K562 (cell line): ENCODE measurements around the gene CDC42BPB. TPM values are rescaled to one million over a fixed set of nuclear protein-coding genes. Genes with fewer than 3 reads are reported as not detected.

Experiments
- ATAC-seq: fragments of 200-7000 bp; cut with Tn5 transposase; 3 replicates; pipeline ENCODE4 v1.9.1; 2020; ENCODE audit warnings: moderate library complexity
- BruUV-seq: library from RNA; stranded (reverse); fragments of 400-500 nt; replicated peaks from 2 replicates; lab custom pipeline; 2021; lab: Mats Ljungman, UMichigan
- CTCF ChIA-PET: fragments of 300-600 bp; formaldehyde crosslinking; extraction: SDS; loops from one replicate; lab custom pipeline; 2021; ENCODE audit warnings: low intra/inter-chr PET ratio; lab: Yijun Ruan, JAX
- POLR2A ChIA-PET: fragments of 300-600, 350-650 bp; sonication (Branson Sonifier 250); formaldehyde crosslinking; extraction: SDS; loops from one replicate; lab custom pipeline; 2021; ENCODE audit warnings: antibody characterized with exemption, inconsistent platforms; lab: Yijun Ruan, JAX
- DNase-seq, 4 experiments: peaks; one replicate each; pipeline versions ENCODE4 v3.0.0 to v3.0.0-alpha.2; 2011 to 2018; ENCODE audit warnings: low spot score in 3 of 4, mixed read lengths in 3 of 4; ENCODE audit errors: extremely low read depth in 1 of 4
- FAIRE-seq: peaks from 2 replicates; lab custom pipeline; 2011; peaks lifted over from hg19 to GRCh38; lab: Jason Lieb, UNC
- H2AFZ ChIP-seq: 2 replicates; pipeline ENCODE4 v1.6.0; 2011; ENCODE audit warnings: low read depth, low read length, control low read depth, inconsistent platforms
- H3K27ac ChIP-seq: fragments of 200-600 bp; 3 replicates; pipeline ENCODE4 v1.8.0; 2011; ENCODE audit warnings: low read depth, mild to moderate bottlenecking, control low read depth, inconsistent platforms, low read length, moderate library complexity, mixed read lengths; ENCODE audit errors: extremely low read depth
- H3K27me3 ChIP-seq, 2 experiments: fragments of 300-600 bp in 1 of 2; 2 replicates in 1 of 2; 3 replicates in 1 of 2; pipeline versions ENCODE4 v1.6.0 to v1.8.0; 2011; ENCODE audit warnings: inconsistent platforms in 2 of 2, low read length in 2 of 2, mild to moderate bottlenecking in 1 of 2, mixed read lengths in 1 of 2, moderate library complexity in 1 of 2; ENCODE audit not compliant: control insufficient read depth in 2 of 2, insufficient read depth in 2 of 2
- H3K36me3 ChIP-seq: fragments of 300-600 bp; 3 replicates; pipeline ENCODE4 v1.8.0; 2011; ENCODE audit warnings: mild to moderate bottlenecking, low read length, inconsistent platforms; ENCODE audit not compliant: control insufficient read depth, insufficient read depth
- H3K4me1 ChIP-seq, 2 experiments: fragments of 200-600 bp in 1 of 2; replicated peaks in 1 of 2; 2 replicates in 1 of 2; 3 replicates in 1 of 2; pipeline versions ENCODE4 v1.5.1 to v1.8.0; 2011; ENCODE audit warnings: inconsistent platforms in 2 of 2, low read length in 2 of 2, mild to moderate bottlenecking in 1 of 2, mixed read lengths in 1 of 2, moderate library complexity in 1 of 2; ENCODE audit not compliant: control insufficient read depth in 2 of 2, insufficient read depth in 2 of 2
- H3K4me2 ChIP-seq: 2 replicates; pipeline ENCODE4 v1.6.1; 2011; ENCODE audit warnings: low read length, control low read depth, inconsistent platforms, mixed read lengths; ENCODE audit not compliant: insufficient read depth
- H3K4me3 ChIP-seq: fragments of 200-600 bp; sonication (generic), shearing (Covaris generic); 2 replicates; pipeline ENCODE4 v1.5.1; 2016; ENCODE audit warnings: control low read depth, inconsistent platforms
- H3K79me2 ChIP-seq: fragments of 200-600 bp; 3 replicates; pipeline ENCODE4 v1.8.0; 2011; ENCODE audit warnings: low read length, inconsistent platforms; ENCODE audit not compliant: control insufficient read depth, insufficient read depth
- H3K9ac ChIP-seq, 2 experiments: 2 replicates each; pipeline versions ENCODE4 v1.6.0 to v1.6.1; 2011; ENCODE audit warnings: low read depth in 2 of 2, low read length in 2 of 2, control low read depth in 1 of 2, inconsistent platforms in 1 of 2, mild to moderate bottlenecking in 1 of 2, mixed read lengths in 1 of 2; ENCODE audit not compliant: insufficient read depth in 1 of 2
- H3K9me1 ChIP-seq: one replicate; pipeline ENCODE4 v1.6.0; 2011; ENCODE audit warnings: inconsistent platforms, mild to moderate bottlenecking, low read length, moderate library complexity; ENCODE audit not compliant: control insufficient read depth, insufficient read depth
- H3K9me3 ChIP-seq: replicated peaks from 2 replicates; pipeline ENCODE4 v1.5.1; 2011; ENCODE audit warnings: low read depth, low read length, inconsistent platforms; ENCODE audit not compliant: control insufficient read depth, insufficient read depth
- H4K20me1 ChIP-seq: replicated peaks from 2 replicates; pipeline ENCODE4 v1.6.1; 2011; ENCODE audit warnings: low read length, inconsistent platforms, mixed read lengths; ENCODE audit not compliant: control insufficient read depth, insufficient read depth
- CBX3 ChIP-seq, 2 experiments: IDR thresholded peaks; 1 replicate in 1 of 2; 2 replicates in 1 of 2; pipeline ENCODE4 v1.6.1; 2012; ENCODE audit warnings: inconsistent platforms in 2 of 2, low read length in 2 of 2, borderline replicate concordance in 1 of 2, control low read depth in 1 of 2
- CSDE1 ChIP-seq, 2 experiments: fragments of 450-650 bp; IDR thresholded peaks; 2 replicates each; pipeline ENCODE4 v1.6.1; 2016; ENCODE audit warnings: mild to moderate bottlenecking in 1 of 2
- DEAF1 ChIP-seq: fragments of 450-650 bp; formaldehyde crosslinking; IDR thresholded peaks from 2 replicates; pipeline ENCODE4 v1.4.0; 2020; ENCODE audit warnings: mild to moderate bottlenecking, moderate library complexity
- FOXJ3 ChIP-seq: sonication (generic); formaldehyde crosslinking; IDR thresholded peaks from 2 replicates; pipeline ENCODE4 v1.4.0; 2020; ENCODE audit warnings: mild to moderate bottlenecking, missing genetic modification reagents
- PRPF4 ChIP-seq: fragments of 200-400 bp; formaldehyde crosslinking; IDR thresholded peaks from one replicate; pipeline ENCODE4 v1.6.1; 2017; ENCODE audit warnings: low read length, low read depth, mild to moderate bottlenecking; ENCODE audit not compliant: insufficient read depth, poor library complexity, severe bottlenecking
- RBM14 ChIP-seq: fragments of 200-400 bp; formaldehyde crosslinking; IDR thresholded peaks from 2 replicates; pipeline ENCODE4 v1.6.1; 2018; ENCODE audit warnings: low read depth, mild to moderate bottlenecking, low read length, moderate library complexity, borderline replicate concordance; ENCODE audit not compliant: insufficient read depth
- TRIM24 ChIP-seq, 2 experiments: fragments of 450-650 bp; IDR thresholded peaks; 2 replicates each; pipeline ENCODE4 v1.6.1; 2016
- TRIM28 ChIP-seq: fragments of 450-650 bp; IDR thresholded peaks from 2 replicates; pipeline ENCODE4 v1.6.1; 2017
- ZBTB12 ChIP-seq: fragments of 250-450 bp; sonication (Bioruptor Pico); IDR thresholded peaks from 2 replicates; pipeline ENCODE4 v1.4.0; 2020
- ZNF589 ChIP-seq: fragments of 200-800 bp; sonication (Bioruptor generic); IDR thresholded peaks from 2 replicates; pipeline ENCODE4 v1.6.1; 2016; ENCODE audit warnings: low read depth, missing genetic modification characterization, missing compliant biosample characterization
- WGBS: fragments of 100-300 bp; shearing (Covaris generic); methylation state at CpG from one replicate; pipeline ENCODE4 v1.1.6; 2016; ENCODE audit warnings: low coverage, mixed read lengths; ENCODE audit not compliant: insufficient coverage; ENCODE audit errors: missing lambda C conversion rate; 5-methylcytosine and 5-hydroxymethylcytosine counted together
- in situ Hi-C: fragments of 300-500 bp; cut with MboI; formaldehyde crosslinking; loops from 4 replicates; pipeline ENCODE4 v1.15.0; 2018; ENCODE audit warnings: inconsistent platforms, mixed read lengths
- intact Hi-C: fragments of 100-400 bp; cut with micrococcal nuclease; formaldehyde crosslinking; loops from 2 replicates; pipeline ENCODE4 v1.14.2; 2022
- polyA plus RNA-seq, 8 experiments: library from polyadenylated mRNA; depleted of rRNA in 4 of 8; stranded (reverse) in 5 of 8; unstranded in 3 of 8; fragments of >200 nt; fragmentation: Nextera tagmentation in 2 of 8; fragmentation: Illumina TruSeq in 1 of 8; extraction: Ambion mirVana in 2 of 8; extraction: Trizol in 1 of 8; gene quantifications; 2 replicates each; pipeline versions ENCODE4 v1.2.1 to v1.2.3, GENCODE V29; 2011 to 2014; ENCODE audit warnings: inconsistent platforms in 1 of 8, missing spikeins in 1 of 8
- total RNA-seq, 7 experiments: library from RNA; depleted of rRNA in 6 of 7; stranded (reverse); fragments of >200 nt in 6 of 7; fragmentation: Illumina TruSeq in 2 of 7; extraction: Trizol in 2 of 7; gene quantifications; 2 replicates each; pipeline versions ENCODE4 v1.2.1 to v1.2.3, GENCODE V29; 2011 to 2021; ENCODE audit warnings: low replicate concordance in 1 of 7

The CDC42BPB gene
- total and polyA plus RNA-seq, 9 of the 15 experiments (the other 6 are each of a cell fraction or from before 2014, with no cell fraction given) = 0.07 to 24.3 (median 12.6) TPM

DNA sequence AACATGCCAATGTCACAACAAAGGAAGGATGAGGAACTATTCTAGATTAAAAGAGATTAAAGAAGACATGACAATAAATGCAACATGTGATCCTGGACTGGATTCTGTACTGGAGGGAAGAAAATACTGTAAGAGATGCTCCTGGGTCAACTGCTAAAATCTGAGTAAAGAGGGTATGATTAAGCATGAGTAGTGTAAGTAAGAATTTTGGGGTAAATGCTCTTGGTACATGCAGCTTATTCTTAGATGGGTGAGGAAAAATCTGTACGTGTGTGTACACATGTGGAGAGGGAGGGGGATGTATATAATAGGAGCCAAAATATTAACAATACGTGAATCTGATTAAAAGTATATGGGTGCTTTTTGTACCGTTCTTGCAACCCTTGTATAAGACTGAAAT, 66.0 kb downstream of the CDC42BPB start (continued):
- TF ChIP-seq ZBTB12 (no peak), ZNF589 (CRISPR knock-in tag) (no peak), FOXJ3 (CRISPR knock-in tag) (no peak), PRPF4 (no peak), CSDE1 (IDR thresholded peaks at IDR 0.05) (no peak)

- Histone ChIP-seq H3K9me1 (peaks cover 3% of the 10 kb centered on the region), H3K9ac (no peak overlapping the region), H3K4me1 (no peaks in the 10 kb centered on the region), H3K4me3 (no peak overlapping the region), H4K20me1 (no peaks in the 10 kb centered on the region), H3K27ac (no peak overlapping the region), H2AFZ (no peak overlapping the region), H3K4me2 (no peak overlapping the region), H3K79me2 (no peaks in the 10 kb centered on the region), H3K36me3 (peaks cover 10% of the 10 kb centered on the region; the same call in 1 of the 3 replicates), H3K27me3 (no peaks in the 10 kb centered on the region), H3K9me3 (no peaks in the 10 kb centered on the region)
- in situ Hi-C loops (no loop called here), intact Hi-C loops (no loop called here)
- FAIRE-seq (no peak), DNase-seq (no peak), ATAC-seq (no peak)
- ChIA-PET CTCF (interaction anchor here (0.6 kb wide), 1 partner anchor 205 kb away, joined by 4 read pairs; no protein-coding TSS in a partner anchor), POLR2A (no interaction called here)
- BruUV-seq = no TSS peak
- 90% methylated on average over 1 of the region's 1 CpG for WGBS
- TF ChIP-seq RBM14 (no peak), DEAF1 (CRISPR knock-in tag) (no peak), TRIM28 (peak; percentile 91), TRIM24 (IDR thresholded peaks at IDR 0.05) (0 out of 4 replicates have a peak, but pooled peaks of 1 of the 2 experiments have one; percentile 24), CBX3 (IDR thresholded peaks at IDR 0.05; ENCODE audit: borderline replicate concordance in 1 of 2, low read length in 2 of 2) (0 out of 3 replicates have a peak, but pooled peaks of 1 of the 2 experiments have one; percentile 38)
Measured at GRCh38 chr14:102988054-102988453, 69.3 kb downstream of the CDC42BPB start.
